ENCODE measurements around the gene OSBP2.
"Not testable (repeated sequence)": the region's sequence is repeated elsewhere in the genome, so short reads cannot be mapped to it uniquely, and the experiment has no call there.

The OSBP2 gene

DNA sequence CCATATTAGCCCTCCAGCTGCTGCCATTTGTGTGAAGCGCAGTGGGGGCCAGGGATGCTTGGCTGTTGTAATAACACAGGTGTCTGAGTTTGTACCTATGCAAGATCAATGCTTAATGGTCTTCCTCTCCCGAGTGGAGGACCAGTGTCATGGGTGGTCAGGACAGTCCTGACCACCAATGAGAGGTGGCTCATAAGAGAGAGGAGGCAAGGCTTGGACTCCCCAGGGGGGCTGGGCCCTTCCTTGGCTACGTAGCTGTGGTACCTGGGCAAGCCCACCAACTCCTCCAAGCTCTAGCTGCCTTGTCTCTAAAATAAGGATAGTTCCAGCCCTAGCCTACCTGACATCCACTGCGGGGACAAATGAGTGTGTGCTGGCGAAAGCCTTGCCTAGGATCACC, 79.2 kb downstream of the OSBP2 start:
- H3K27me3 ChIP-seq = no peaks in the 10 kb centered on the region
- H3K4me3 ChIP-seq (ENCODE audit: low read depth, low read length) = no peak overlapping the region
- DNase-seq = no peak
- H3K36me3 ChIP-seq = no peaks in the 10 kb centered on the region
- no peaks in the 10 kb centered on the region for H3K9me3 ChIP-seq
- TF ChIP-seq, protein P1, sequence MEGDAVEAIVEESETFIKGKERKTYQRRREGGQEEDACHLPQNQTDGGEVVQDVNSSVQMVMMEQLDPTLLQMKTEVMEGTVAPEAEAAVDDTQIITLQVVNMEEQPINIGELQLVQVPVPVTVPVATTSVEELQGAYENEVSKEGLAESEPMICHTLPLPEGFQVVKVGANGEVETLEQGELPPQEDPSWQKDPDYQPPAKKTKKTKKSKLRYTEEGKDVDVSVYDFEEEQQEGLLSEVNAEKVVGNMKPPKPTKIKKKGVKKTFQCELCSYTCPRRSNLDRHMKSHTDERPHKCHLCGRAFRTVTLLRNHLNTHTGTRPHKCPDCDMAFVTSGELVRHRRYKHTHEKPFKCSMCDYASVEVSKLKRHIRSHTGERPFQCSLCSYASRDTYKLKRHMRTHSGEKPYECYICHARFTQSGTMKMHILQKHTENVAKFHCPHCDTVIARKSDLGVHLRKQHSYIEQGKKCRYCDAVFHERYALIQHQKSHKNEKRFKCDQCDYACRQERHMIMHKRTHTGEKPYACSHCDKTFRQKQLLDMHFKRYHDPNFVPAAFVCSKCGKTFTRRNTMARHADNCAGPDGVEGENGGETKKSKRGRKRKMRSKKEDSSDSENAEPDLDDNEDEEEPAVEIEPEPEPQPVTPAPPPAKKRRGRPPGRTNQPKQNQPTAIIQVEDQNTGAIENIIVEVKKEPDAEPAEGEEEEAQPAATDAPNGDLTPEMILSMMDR (IDR thresholded peaks at IDR 0.05; ENCODE audit: low read depth, low read length) = no peak
- no peaks in the 10 kb centered on the region for H3K4me1 ChIP-seq

DNA sequence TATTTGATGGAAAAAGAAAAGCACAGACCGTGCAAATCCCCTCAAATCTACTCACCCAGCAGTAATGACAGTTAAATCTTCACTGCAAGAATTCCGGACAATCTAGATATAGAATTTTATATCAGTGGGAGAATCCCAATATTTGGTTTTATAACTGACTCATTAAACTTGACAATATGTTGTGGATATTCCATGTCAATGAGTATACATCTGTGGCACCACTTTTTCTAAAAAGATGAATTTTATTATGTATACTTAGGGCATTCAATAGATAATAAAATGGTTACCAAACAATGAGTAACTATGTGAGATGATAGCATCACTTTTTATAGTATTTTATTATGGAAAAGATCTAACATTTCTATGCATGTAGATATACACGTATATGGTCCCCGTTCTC, 79.9 kb downstream of the OSBP2 start:
- Histone ChIP-seq H3K4me1 (no peaks in the 10 kb centered on the region), H3K36me3 (no peaks in the 10 kb centered on the region), H3K4me3 (ENCODE audit: low read depth, low read length) (no peak overlapping the region), H3K27me3 (no peaks in the 10 kb centered on the region), H3K9me3 (no peaks in the 10 kb centered on the region)
- TF ChIP-seq, protein P1 (IDR thresholded peaks at IDR 0.05; ENCODE audit: low read depth, low read length) = no peak
- DNase-seq = no peak

DNA sequence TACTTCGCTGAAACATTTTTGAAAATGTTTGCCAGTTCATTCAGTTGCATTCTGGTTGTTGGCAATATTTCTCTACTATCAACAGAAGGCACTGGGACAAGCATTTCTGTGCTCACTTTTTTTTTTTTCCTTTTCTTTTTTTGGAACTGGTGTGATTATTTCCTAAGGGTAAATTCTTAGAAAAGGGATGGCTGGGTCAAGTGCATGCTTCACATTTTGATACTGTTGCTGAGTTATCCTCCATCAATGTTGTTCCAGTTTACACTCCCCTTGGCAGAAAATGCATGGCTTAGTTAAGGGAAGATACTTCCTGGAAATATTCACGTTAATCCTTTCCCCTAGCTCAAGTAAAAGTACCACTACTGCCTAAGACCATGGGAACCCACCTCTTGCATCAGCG, 81.8 kb downstream of the OSBP2 start:
- Histone ChIP-seq H3K4me1 (no peaks in the 10 kb centered on the region), H3K36me3 (no peaks in the 10 kb centered on the region), H3K27me3 (no peaks in the 10 kb centered on the region), H3K4me3 (ENCODE audit: low read depth, low read length) (no peak overlapping the region), H3K9me3 (no peaks in the 10 kb centered on the region)
- TF ChIP-seq, protein P1 (IDR thresholded peaks at IDR 0.05; ENCODE audit: low read depth, low read length) = no peak
- DNase-seq = no peak

DNA sequence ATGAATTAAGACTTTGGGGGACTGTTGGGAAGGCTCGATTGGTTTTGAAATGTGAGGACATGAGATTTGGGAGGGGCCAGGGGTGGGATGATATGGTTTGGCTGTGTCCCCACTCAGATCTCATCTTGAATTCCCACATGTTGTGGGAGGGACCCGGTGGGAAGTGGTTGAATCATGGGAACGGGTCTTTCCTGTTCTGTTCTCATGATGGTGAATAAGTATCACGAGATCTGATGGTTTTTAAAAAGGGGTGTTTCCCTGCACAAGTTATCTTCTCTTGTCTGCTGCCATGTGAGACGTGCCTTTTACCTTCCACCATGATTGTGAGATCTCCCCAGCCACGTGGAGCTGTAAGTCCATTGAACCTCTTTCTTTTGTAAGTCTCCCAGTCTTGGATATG, 82.5 kb downstream of the OSBP2 start:
- DNase-seq; H3K9me3 ChIP-seq; H3K27me3 ChIP-seq; H3K4me3 ChIP-seq (ENCODE audit: low read depth, low read length); H3K4me1 ChIP-seq; H3K36me3 ChIP-seq: not testable (repeated sequence)

DNA sequence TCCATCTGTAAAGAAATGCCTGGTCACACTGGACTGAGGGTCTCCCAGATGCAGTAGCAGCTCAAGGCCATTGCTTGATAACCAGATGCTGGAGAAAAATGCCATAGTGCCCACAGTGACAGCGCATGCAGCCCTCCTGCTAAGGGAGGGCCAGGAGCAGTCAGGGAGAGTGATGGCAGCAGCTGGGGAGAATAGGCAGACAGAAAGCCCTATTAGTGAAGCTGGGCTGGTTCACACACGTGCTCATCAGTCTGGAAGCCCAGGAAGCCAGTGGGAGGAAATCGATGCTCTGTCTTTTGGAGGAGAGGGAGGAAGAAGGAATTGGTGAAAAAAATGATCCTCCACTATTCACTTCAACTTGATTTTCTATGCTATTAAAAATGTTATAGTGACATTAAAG, 82.9 kb downstream of the OSBP2 start:
- TF ChIP-seq, protein P1 (IDR thresholded peaks at IDR 0.05; ENCODE audit: low read depth, low read length) = no peak
- H3K4me3 ChIP-seq (ENCODE audit: low read depth, low read length) = no peak overlapping the region
- no peaks in the 10 kb centered on the region for H3K27me3 ChIP-seq
- H3K4me1 ChIP-seq = no peaks in the 10 kb centered on the region
- no peaks in the 10 kb centered on the region for H3K9me3 ChIP-seq
- H3K36me3 ChIP-seq = no peaks in the 10 kb centered on the region
- no peak for DNase-seq

DNA sequence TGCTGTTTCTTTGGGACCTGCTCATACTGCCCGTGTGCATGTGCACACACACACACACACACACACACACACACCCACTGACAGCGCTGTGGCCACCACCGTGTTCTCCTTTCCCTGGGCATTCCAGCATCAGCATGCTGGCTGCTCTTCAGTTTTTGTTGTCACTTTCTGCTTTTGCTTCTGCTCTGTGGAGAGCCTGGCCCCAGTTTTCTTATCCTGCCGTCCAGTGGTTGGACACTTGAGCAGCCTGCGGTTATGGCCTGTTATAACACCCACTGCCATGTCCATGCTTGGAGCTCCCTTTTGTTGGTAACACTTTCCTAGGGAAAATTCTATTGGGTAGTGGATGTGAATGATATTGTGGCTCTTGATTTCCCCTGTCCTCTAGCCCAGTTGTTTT, 83.6 kb downstream of the OSBP2 start:
- TF ChIP-seq, protein P1 (IDR thresholded peaks at IDR 0.05; ENCODE audit: low read depth, low read length) = no peak

DNA sequence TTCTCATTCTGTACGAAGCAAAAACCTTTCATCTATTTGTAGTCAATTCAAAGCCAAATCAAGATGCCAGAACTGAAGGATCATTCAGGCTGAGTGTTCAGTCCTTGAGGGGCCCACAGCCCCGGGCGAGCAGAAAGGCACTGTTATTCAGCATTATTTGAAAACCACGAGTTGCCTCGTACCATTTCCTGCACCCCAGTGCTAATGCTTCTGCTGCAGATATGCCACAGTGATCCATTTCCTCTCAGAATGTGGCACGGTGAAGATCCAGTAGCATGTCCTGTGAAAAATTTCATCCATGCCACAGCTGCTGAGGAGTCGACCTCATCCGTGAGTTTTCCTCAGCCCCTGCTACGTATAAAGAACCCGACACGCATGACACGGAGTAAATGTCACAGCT, 85.4 kb downstream of the OSBP2 start:
- no peaks in the 10 kb centered on the region for H3K4me1 ChIP-seq
- TF ChIP-seq, protein P1 (IDR thresholded peaks at IDR 0.05; ENCODE audit: low read depth, low read length) = no peak

More for the DNA sequence above, 83.6 kb downstream of the OSBP2 start:
- Histone ChIP-seq H3K9me3 (no peaks in the 10 kb centered on the region), H3K27me3 (no peaks in the 10 kb centered on the region), H3K4me1 (no peaks in the 10 kb centered on the region), H3K4me3 (ENCODE audit: low read depth, low read length) (no peak overlapping the region), H3K36me3 (no peaks in the 10 kb centered on the region)
- no peak for DNase-seq

More for the DNA sequence above, 85.4 kb downstream of the OSBP2 start:
- Histone ChIP-seq H3K4me3 (ENCODE audit: low read depth, low read length) (no peak overlapping the region), H3K36me3 (no peaks in the 10 kb centered on the region), H3K9me3 (no peaks in the 10 kb centered on the region), H3K27me3 (no peaks in the 10 kb centered on the region)
- DNase-seq = no peak
